DND-41 (cell line): ENCODE measurements around the gene NCOA4.

Experiments
- CTCF ChIP-seq: IDR thresholded peaks from 2 replicates; pipeline ENCODE4 v1.5.1; 2012; ENCODE audit warnings: borderline replicate concordance, low read length, moderate library complexity, mild to moderate bottlenecking; ENCODE audit not compliant: poor library complexity, severe bottlenecking; ENCODE audit errors: extremely low read depth
- EZH2 ChIP-seq: IDR thresholded peaks from 3 replicates; pipeline ENCODE4 v1.6.1; 2012; ENCODE audit warnings: borderline replicate concordance, low read depth, mild to moderate bottlenecking, moderate library complexity, low read length, inconsistent platforms; ENCODE audit not compliant: severe bottlenecking

GRCh38 chr10:46029461-46030030, 877 bp downstream of the NCOA4 start:
- TF ChIP-seq CTCF (no peak), EZH2 (no peak)
